GM21390 (cell line): ENCODE results near the gene CAPN10.

ENCODE experiments used
- ATAC-seq: cut with Tn5 transposase; IDR thresholded peaks from one replicate; pipeline ENCODE4 v1.9.1; 2021; ENCODE audit not compliant: unreplicated experiment

Gene CAPN10

DNA sequence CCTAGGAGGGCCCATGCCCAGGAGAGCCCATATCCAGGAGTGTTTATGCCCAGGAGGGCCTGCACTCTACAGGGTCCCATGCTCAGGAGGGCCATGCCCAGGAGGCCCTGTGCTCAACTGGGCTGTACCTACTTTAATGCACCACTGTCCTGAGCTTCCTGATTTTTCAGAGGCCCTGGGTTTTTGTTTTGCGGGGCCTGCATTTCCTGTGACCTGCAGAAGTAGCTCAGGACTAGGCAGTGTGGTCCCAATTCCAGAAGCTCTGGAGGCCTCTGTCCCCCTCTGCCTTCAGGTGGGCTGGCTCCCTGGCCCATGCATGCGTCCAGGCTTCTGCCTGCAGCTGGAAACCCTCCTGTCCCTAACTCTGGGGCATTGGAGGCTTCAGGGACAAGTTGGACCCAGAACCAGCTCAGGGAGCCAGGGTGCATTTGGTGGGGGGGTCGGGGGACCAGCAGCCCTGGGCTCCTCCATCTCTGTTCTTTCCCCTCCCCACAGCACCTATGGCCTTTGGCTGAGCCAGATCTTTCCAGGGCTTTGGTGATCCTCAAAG, 49.5 kb downstream of the CAPN10 start:
- ATAC-seq: no peak

DNA sequence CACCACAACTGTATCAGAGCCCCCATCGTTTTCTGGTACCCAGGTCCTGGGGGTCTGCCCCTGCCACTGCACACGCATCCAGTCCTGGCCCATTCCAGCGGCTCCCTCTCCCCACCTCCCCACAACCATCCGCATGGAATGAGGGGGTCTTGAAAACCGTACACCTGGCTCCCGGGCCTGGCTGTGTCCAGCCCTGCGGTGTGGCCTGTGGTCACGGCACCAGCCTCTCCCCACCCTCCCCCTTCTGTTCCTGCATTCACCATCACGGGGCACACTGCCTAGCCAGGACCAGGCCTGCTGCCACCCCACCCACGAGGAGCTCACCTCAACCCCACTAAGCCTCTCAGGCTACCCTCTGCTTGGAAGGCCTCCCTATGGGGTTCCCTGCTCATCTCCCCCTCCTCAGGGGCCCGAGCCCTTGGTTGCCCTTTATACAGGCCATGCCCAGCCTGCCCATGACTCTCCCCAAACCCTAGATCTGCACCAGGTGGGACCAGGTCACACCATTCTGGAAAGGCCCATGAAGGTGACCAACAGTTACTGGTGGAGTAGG, 50.1 kb downstream of the CAPN10 start:
- ATAC-seq: no peak

DNA sequence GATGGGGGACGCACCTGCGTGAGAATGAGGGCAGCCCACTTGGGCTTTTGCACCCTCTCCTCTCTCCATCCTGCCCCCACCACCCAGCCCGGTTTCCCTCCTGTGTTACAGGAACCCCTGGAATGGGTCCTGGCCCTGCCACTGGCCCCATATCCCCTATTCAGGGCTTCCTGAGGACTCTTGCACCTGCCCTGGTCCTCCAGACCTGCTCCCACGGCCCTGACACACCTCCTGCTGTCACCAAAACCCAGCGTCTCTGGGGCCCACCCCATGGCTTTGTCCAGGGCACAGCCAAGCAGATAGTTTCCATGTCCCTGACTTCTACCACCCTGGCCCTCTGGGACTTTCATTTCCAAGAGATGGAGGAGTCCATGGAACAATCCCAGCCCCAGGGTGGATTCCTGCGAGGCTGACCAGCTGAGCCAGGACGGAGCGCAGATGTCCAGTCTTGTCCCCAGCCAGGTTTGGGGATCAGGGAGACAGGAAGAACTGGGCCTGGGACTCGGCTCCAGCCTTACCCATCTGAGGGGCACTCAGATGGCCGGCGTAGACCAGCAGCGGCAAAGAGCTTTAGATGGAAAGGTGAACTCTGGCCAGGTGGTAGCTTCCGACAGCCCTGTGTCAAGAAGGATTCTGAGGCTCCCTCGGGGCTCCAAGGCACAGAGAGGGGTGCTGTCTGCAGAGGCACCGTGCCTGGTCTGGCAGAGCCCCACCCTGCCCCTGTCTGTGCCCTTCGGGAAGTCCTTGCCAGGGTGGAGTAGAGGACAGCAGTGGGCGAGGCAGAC, 50.8 kb downstream of the CAPN10 start:
- no peak for ATAC-seq

DNA sequence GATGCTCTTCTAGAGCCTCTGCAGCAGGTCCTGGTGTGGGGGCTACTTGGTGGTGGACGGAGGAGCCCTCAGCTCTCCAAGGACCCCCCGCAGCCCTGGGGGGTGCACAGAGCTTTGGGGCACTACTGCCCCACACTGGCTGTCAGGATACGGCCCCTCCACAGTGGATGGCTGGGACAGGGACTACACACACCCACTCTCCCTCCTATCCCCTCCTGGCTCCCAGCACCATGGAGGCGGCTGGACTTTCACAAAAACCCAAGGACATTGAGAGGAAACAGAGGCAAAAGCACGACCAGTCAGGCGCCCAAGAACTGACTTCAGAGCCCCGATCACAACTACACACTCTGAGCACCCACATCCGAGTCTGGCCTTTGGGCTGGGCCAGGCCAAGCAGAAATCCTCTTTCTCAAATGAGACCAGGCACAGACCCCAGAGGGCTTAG, 51.4 kb downstream of the CAPN10 start:
- no peak for ATAC-seq

DNA sequence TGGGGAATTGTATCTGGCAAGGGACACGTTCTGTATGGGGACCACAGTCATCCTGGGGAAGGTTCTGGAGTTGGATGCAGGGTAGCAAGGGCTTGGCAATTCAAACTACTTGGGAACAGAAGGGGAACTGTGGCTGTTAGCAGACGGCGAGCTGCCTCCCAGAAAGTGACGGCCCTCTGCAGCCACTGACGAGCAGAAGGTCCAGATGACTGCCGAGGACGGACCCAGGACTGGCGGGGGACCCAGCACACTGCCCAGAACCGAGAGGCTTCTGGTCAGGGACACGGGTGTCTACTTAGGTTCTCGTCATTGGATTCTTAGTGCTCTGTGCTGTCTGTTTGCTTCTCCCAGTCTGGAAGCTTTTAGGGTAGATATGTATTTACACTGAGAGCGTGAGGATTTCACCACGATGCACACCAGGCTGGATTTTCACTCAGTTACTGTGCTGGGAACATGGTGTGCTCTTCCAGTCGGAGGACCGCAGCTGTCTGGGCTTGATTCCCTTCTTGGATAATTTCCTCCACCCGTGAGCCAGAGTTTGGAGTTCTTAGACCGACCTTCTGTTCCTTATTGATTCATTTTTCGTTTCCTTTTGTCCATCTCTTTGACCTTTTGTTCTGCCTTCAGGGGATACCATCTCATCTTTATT, 52.1 kb downstream of the CAPN10 start:
- ATAC-seq: no peak

DNA sequence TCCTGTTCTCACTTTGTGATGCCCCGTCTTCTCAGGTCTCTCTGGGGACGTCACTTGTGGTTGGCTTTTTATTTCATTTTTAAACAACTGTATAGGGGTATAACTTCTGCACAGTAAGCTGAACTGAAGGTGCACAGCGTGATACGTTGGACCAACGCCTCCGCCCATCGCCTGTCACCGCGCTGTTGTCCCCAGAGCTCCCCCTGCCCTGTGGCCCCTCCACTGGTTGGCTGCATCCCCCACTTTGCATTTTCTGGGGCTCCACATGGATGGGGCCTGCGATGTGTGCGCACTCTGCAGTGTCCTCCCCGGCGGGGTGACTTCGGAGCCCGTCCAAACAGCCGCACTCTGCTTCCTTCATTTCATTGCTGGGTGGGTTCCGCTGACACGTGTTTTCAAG, 53.0 kb downstream of the CAPN10 start:
- no peak for ATAC-seq

DNA sequence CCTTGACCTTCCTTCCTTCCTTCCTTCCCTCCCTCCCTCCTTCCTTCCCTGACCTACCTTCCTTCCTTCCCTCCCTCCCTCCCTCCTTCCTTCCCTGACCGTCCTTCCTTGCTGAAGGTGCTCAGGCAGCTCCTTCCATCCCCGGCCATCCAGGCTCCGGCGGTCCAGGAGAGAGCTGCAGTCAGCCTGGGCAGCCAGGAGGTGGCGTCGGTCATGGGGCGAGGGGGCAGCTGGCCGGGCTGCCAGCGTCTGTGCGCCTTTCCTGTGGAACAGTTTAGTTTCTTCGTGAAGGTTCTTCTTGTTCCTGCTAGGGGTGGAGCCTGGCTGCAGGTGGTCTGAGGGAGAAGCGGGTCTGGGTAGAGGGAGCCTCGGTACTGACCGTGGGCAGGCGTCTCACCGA, 54.4 kb downstream of the CAPN10 start:
- no peak for ATAC-seq

DNA sequence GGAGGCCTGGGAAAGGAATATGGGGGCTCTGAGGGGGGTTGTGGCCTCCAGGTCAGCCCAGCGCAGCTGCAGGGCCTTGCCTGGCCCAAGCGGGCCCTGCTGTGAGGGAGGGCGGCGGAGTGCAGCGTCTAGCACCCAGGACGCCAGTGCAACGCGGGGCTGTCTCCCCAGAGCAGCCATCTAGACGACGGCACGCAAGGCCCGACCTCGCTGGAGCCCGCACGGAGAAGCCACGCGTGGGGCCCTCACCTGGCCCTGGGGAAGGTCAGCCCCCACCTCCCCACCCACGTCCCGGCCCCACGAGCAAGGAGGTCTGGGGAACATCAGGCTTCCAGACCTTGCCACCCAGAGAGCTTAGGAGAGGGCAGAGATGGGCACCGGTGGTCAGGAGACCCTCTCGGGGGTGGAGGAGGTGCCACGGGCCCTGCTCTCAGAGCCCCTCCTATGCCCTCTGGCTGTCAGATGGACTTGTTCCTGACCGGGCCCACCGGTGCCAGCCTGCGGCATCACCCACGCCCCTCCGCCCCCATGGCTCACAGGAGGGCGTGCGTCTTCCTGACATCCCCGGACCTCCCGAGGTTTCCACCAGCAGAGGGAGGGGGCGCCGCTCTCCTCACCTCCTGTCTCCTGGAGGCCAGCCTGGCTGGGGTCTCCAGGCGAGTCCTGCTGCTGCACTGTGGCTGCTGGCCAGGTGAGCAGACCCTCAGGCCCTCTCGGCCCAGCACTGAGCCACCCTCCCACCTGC, 55.7 kb downstream of the CAPN10 start:
- ATAC-seq: no peak

DNA sequence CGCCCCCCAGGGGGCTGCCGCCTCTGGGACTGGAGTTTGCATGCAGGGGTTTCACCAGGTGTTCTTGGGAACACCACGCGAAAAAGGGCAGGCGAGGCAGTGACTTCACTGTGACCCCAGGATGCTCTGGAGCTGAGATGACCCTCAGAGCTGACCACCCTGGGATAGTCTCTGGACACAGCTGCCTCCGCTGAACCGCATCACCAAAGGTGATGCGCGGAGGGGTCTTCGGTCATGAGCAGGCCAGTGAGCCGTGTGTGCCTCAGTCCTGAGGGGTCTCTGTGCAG, 56.2 kb downstream of the CAPN10 start:
- no peak for ATAC-seq

DNA sequence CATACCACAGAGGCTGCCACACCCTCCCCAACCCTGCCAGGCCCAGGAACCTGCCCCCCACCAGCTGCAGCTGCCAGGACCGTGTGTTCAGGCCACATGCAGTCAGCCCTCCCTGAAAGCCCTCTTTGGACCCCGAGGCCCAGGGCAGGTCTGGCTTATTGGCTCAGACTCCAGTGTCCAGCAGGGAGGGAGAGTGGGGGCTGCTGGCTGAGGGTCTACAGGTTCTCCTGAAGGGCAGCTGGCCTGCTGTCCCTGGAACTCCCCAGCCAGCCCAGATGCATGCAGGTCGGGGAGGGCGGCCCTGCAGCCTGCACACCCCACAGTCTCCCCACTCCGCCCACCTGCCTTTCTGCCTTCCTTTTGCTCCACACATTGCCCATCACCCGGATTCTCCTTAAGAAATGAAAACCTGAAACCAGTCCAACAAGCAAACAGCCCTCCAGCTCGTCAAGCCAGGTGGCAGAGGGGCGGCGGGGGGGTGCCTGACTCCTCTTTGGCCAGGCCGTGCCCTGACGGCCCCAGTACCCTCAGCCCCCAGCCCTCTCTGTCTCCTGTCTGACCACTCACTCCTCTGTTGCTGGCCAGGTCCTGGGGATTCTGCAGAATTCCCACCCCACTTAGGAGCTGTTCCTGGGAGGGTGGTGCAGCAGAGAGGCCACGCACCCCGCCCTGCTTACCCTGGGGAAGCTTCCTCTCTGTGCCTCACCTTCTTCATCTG, 56.7 kb downstream of the CAPN10 start:
- no peak for ATAC-seq

DNA sequence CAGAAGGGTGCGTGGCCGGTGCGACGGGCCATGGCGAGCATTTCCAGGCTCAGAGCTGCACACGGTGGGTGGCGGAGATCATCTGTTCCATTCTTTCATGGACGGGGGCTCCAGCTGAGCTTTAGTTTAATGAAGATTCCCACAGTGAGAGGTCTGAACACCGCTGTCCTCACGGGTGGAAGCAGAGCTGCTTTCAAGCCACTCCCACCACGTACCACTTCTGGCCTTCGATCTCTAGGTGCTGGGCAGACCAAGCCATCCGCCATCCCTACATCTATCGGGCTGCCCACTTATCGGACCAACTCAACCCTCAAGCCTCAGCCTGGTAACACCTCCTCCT, 57.2 kb downstream of the CAPN10 start:
- ATAC-seq: no peak

DNA sequence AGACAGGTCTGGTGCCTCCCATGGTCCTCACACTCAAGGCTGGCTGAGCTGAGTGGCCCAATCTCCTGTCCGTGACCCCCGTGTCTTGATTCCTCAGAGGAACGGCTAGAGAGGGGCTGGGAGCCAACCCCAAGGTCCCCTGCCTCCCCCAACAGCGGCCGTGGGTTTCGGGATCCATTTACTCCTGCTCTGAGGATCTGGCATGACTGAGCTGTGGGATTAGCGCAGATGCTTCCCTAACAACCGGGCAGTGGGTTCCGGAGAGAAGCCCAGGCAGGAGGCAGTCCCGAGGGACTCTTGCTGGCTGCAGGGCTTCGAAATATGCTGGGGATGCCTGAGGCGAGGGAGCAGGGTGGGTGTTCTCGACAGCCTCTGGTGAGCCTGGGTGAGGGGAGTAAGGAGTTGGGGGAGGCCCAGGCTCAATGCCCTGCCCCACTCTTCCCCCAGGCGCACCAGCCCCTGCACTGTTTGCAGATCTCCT, 57.7 kb downstream of the CAPN10 start:
- no peak for ATAC-seq

DNA sequence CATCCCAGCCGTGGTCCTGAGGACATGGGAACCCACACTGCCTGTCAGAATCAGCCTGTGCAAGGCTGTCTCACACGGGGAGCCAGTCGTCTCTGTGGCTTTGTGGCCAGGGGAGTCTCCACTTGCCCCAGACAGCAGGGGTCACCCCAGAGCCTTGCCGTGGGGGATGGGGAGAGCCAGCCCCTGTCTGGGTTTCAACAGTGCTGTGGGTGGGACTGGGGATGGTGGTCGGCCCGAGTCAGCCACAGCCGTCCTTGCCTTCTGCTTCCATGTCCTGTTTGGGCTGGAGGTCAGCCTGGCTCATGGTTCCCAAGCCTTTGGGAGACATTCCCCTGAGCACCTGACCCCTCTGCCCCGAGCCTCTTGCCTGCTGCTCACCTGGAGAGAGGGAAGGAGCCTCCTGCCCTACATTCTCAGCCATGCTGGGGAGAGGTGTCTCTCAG, 58.3 kb downstream of the CAPN10 start:
- ATAC-seq: no peak

DNA sequence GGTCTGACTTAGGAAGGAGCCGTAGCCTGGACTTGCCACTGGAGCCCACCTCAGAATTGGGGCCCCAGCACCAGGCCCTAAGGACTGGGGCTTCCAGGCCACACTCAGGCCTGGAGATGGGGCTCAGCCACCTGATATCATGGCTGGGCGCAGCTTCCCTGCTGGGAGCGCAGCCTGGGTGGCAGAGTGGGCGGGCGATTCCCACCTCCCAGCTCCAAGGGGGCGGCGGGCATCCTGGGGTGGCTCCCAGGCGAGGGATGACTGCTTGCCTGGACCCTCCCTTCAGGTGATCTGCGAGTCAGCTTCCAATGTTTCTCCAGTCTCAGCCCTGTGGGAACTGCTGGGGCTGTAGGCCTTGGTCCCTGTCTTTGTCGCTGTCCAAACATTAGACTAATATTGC, 58.8 kb downstream of the CAPN10 start:
- no peak for ATAC-seq

DNA sequence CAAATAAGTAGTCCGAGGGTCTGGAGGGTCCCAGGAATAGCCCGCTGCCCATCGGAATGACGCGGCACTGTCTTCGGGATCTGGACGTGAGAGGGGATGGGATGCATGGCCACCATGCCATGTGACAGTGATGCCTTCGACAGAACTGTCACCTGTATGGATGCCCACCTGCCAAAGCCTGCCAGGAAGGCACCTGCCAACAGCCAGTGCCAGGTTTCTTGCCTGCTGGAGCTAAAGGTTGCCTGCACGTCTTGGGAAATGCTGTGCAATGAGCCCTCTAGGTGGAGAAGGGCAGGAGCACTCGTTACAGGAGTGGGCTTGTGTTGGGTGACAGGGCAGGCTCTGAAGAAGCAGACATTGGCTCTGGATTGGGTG, 59.3 kb downstream of the CAPN10 start:
- ATAC-seq: no peak

DNA sequence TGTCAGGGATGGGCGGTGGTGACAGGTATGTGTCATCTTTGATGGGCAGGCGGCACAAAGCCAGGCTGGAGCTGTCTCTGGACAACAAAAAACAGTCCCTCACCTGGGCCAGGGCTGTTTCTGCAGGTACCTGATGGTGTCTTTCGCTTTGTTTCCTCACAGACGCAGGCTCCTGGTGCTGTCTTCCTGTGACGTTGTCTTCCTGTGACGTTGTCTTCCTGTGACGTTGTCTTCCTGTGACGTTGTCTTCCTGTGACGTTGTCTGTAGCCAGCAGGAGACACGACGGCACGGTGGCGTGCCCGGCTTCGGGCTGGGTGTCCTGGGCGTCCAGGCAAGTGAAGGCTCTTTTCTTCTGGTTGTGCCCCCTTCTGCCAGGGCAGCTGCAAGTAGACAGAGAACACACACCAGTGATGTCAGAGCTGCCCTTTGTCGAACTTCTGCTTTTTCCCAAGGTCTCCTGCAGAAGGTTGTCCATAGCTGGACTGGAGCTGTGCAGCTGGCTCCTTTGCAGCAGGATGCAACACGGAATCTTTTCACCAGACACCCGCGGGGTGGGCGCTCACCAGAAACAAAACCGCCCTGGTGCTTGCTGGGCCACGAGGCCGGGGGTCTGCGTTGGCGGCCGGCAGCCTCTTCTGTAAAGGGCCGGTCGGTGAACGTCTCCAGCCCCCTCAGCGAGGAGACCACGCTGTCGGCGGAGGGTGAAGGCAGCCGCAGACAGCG, 59.8 kb downstream of the CAPN10 start:
- ATAC-seq: no peak

DNA sequence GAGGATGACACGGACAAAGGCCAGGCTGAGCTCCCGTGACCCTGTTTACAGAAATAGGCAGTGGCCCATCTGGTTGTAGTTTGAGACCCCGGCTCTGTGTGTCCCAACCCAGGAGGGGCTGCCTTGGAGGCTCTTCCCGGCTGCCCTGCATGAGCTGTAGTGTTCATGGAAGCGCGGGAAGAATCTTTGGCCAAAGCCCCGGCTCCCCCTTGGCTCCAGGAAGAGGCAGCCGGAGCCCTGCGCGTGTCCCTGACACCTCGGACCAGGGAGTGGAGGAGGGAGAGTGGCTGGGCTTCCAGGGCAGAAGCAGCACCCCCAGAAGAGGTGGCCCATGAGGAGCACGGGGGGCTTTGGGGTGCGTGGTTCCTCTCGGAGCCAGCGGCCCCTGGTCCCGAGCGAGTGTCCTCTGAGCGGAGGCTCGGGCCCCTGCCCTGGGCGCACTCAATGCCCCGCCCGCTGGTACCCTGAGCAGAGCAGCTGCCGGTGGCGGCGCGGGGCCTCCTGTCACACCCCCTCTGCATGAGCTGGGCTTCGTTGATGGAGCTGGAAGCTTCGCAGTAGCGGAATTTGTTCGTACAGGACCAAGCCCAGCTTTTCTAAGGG, 60.5 kb downstream of the CAPN10 start:
- ATAC-seq: no peak

DNA sequence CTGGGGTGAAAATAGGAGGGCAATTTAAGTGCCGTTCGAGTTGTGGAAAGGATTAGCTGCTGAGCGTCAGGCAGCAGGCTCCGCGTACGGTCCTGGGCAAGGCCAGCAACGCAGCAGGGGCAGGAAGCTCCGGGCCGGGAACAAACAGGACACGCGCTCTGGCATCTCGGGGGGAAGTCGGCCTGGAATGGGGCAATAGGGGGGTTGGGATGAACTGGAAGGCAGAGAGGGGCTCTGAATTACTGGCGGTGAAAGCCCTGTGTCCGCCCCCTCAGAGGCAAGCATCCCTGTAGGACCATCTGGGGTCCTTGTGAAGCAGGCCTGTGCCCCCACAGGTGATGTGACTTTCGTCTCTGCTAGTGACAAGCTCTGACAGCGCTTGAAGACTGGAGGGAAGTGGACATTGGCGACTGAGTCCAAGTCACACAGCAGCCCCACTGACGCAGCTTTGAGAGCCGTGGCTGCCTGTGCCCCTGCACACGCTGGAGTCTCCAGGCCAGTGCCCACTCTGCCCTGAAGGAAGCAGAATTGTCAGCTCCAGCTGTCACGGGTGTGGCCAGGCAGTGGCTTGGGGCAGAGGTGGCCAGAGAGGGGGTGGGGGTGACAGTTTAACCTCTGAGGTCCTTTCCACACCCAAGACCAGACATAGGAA, 61.1 kb downstream of the CAPN10 start:
- ATAC-seq: no peak

DNA sequence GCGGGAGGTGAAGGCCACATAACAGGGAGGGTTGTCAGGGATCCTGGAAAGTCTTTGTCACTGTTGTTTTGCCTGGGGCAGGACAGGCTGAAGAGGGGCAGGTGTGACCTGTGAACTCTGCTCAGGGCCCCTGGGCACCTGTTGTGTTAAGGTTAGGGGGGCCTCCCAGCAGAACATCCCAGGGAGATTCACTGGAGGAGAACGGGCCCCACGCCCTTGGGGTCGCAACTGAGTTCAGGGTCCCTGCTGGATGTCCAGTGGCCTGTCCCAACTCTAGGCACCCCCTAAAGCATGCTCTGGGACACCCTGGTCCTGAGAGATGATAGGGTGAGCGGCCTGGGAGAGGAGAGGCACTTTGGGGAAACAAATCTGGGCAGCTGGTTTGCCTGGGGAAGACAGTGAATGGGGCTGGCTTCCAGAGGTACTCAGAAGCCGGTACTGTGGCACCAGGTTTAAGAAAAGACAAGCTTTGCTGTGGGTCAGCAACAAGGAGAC, 61.7 kb downstream of the CAPN10 start:
- no peak for ATAC-seq
